HL-60 (cell line): Measurements from ENCODE around the gene MARCHF9.

Experiments used
- DNase-seq, 2 experiments: peaks; one replicate each; pipeline ENCODE4 v3.0.0-alpha.2; 2010 to 2020; ENCODE audit warnings: low read depth in 1 of 2, low spot score in 1 of 2
- H3K27ac ChIP-seq: fragments of 250-450 bp; sonication (Bioruptor Pico); replicated peaks from 2 replicates; pipeline ENCODE4 v1.5.1; 2020; ENCODE audit warnings: mild to moderate bottlenecking, moderate library complexity
- H3K27me3 ChIP-seq: fragments of 250-450 bp; sonication (Bioruptor Pico); 2 replicates; pipeline ENCODE4 v1.5.1; 2021; ENCODE audit warnings: mild to moderate bottlenecking, moderate library complexity; ENCODE audit not compliant: insufficient read depth, poor library complexity, severe bottlenecking
- H3K4me3 ChIP-seq: replicated peaks from 2 replicates; pipeline ENCODE4 v1.5.1; 2011; ENCODE audit warnings: mild to moderate bottlenecking, control low read depth, low read length; ENCODE audit not compliant: insufficient read depth
- CTCF ChIP-seq: IDR thresholded peaks from one replicate; pipeline ENCODE4 v1.5.1; 2011; ENCODE audit warnings: low read length, control low read depth, inconsistent platforms; ENCODE audit not compliant: insufficient read depth
- GABPA ChIP-seq: IDR thresholded peaks from 2 replicates; pipeline ENCODE4 v1.6.1; 2012; ENCODE audit warnings: low read depth
- POLR2AphosphoS5 ChIP-seq: IDR thresholded peaks from 2 replicates; pipeline ENCODE4 v1.6.1; 2012; ENCODE audit warnings: low read depth
- REST ChIP-seq: IDR thresholded peaks from 2 replicates; pipeline ENCODE4 v1.6.1; 2012; ENCODE audit warnings: low read depth; ENCODE audit not compliant: insufficient replicate concordance
- SPI1 ChIP-seq: IDR thresholded peaks from 2 replicates; pipeline ENCODE4 v1.6.1; 2012; ENCODE audit warnings: low read depth, mild to moderate bottlenecking, borderline replicate concordance

MARCHF9 gene

GRCh38 chr12:57758552-57759359 is 3.9 kb downstream of the MARCHF9 start:
- peaks cover 3% of the 10 kb centered on the region for H3K27me3 ChIP-seq
- H3K4me3 ChIP-seq = no peak overlapping the region
- H3K27ac ChIP-seq = no peak overlapping the region
- DNase-seq = no peak
- no peak for TF ChIP-seq REST

GRCh38 chr12:57759360-57759980 is 4.6 kb downstream of the MARCHF9 start:
- no peak overlapping the region for H3K4me3 ChIP-seq
- TF ChIP-seq REST = no peak
- no peak for TF ChIP-seq SPI1
- peak; percentile 22 for TF ChIP-seq CTCF
- DNase-seq = no peak
- no peak overlapping the region for H3K27ac ChIP-seq
- H3K27me3 ChIP-seq = peaks cover 5% of the 10 kb centered on the region

- Histone ChIP-seq H3K27me3 (peaks cover 15% of the 10 kb centered on the region), H3K27ac (no peak overlapping the region), H3K4me3 (no peak overlapping the region)
- no peak for TF ChIP-seq POLR2AphosphoS5
- TF ChIP-seq SPI1 = no peak
- no peak for TF ChIP-seq GABPA
- TF ChIP-seq REST = peak; percentile 94
- DNase-seq = no peak
These were observed 5.6 kb downstream of the MARCHF9 start for GRCh38 chr12:57760347-57760982.
